Islet precursor cell (in vitro differentiated cells): ENCODE results near the gene ZNF564.
"Not testable (repeated sequence)": the region's sequence is repeated elsewhere in the genome, so short reads cannot be mapped to it uniquely, and the experiment has no call there.

ENCODE experiments used
- DNase-seq: peaks from one replicate; pipeline ENCODE4 v3.0.0-alpha.2; 2018

ZNF564 gene

GRCh38 chr19:12551060-12551832 lies at the start of gene ZNF564:
ZNF564 (minus strand) TSS chr19:12551482; CDS start chr19:12551332, 150 bp downstream.
- peak; percentile 100 for DNase-seq

- no peak for DNase-seq
Observed at GRCh38 chr19:12597594-12597993, 46.3 kb upstream of the ZNF564 start.

DNA sequence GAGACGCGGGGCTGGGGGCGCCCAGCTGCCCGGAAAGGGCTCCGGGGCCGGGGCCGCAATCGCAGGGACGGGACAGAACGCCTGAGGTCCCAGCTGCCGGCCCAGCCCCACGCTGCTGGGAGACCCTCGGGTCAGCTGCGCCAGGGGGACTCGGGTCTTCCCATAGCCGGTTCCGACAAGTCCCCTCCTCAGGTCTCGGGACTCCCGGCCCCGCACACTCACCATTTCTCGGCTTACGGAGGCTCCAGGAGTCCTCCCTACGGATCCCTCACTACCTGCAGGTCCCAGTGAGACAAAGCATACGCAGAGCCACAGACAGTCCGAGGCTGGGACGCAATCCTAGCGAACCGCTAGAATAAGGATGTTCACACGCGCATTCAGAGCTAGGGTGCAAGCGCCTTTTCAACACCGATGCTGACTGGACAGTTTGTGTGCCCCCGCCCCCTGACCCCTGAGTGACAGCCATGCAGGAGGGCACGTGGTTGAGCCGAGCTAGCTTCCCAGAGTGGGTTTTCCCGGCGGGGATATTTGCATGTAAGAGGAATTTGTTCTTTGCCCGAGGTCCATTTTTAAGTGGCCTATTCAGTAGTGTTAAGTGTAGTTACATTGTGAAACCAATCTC lies 45.8 kb upstream of the ZNF564 start:
- DNase-seq, result no peak

- DNase-seq, result no peak
Observed at GRCh38 chr19:12596485-12596884, 45.2 kb upstream of the ZNF564 start.

DNA sequence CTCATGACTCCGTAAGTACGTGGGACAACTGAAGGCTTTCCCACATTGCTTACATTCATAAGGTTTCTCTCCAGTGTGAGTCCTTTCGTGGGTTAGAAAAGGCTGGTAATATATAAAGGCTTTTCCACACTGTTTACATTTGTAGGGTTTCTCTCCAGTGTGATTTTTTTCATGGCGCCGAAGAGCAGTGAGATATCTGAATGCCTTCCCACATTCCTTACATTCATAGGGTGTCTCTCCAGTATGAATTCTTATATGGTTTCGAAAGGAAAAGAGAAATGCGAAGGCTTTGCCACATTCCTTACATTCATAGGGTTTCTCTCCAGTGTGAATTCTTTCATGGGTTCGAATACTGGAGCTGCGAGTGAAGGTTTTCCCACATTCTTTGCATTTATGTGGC lies 29.8 kb upstream of the ZNF564 start:
- DNase-seq, result no peak

- DNase-seq, result no peak
Observed at GRCh38 chr19:12580180-12580694, 29.0 kb upstream of the ZNF564 start.

GRCh38 chr19:12578641-12579040 lies 27.4 kb upstream of the ZNF564 start:
- no peak for DNase-seq

- DNase-seq, result no peak
Observed at GRCh38 chr19:12574036-12574435, 22.8 kb upstream of the ZNF564 start.

DNA sequence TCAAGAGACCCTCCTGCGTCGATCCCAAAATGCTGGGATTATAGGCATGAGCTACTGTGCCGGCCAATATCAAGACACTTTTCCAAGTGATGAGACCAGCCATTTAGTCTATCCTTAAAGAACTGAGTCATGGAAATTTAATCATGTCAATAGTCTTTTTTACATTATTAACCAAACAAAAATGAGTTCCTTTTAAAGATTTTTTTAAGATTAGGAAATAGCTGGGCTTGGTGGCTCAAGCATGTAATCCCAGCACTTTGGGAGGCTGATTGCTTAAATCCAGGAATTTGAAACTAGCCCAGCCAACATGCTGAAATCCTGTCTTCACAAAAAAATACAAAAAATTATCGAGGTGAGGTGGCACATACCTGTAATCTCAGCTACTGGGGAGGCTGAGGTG lies 16.7 kb upstream of the ZNF564 start:
- no peak for DNase-seq

- DNase-seq, result not testable (repeated sequence)
Observed at GRCh38 chr19:12566380-12566779, 15.1 kb upstream of the ZNF564 start.

DNA sequence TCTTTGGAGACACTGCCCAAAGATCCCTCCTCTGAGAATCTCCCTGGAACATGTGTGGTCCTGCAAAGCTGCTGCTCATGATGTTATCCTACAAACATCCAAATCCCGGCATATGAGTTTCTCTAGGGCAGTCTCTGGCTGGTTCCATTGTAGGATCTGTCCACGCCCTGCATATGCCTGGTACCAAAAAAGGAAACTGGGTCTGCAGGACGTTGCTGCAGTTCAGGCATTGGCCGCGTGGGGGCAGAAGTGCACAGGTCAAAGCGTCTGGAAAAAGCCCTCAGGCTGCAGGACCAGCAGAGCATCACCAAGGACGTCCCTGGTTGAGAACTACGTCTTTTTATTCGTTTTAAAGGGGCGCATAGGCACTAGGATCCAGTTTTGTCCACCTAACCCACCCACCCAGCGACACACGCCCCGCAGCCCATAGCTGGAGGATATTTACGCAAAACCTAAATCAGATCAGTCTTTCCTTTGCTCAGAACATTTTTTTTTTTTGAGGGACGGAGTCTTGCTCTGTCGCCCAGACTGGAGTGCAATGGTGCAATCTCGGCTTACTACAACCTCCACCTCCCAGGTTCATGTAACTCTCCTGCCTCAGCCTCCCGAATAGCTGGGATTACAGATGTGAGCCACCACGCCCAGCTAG lies 12.9 kb upstream of the ZNF564 start:
- DNase-seq, result peak; percentile 93

- no peak for DNase-seq
Observed at GRCh38 chr19:12555456-12555930, 4.2 kb upstream of the ZNF564 start.

DNA sequence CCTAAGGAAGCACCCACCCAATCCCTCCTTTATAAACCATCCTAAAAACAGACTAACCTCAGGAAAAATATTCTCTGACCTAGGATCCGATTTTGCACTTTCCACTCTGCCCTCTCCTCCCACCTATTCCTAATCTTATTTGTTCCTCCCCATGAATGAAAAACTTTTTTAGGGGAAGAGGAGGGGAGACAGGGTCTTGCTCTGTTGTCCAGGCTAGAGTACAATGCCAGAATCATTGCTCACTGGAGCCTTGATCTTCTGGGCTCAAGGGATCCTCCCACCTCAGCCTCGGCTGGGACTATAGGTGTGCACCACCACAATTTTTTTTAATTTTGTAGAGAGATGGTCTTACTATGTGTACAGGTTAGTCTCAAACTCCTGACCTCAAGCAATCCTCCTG lies 4.4 kb downstream of the ZNF564 start:
- no peak for DNase-seq

GRCh38 chr19:12546068-12546467 lies 5.2 kb downstream of the ZNF564 start:
- no peak for DNase-seq

DNA sequence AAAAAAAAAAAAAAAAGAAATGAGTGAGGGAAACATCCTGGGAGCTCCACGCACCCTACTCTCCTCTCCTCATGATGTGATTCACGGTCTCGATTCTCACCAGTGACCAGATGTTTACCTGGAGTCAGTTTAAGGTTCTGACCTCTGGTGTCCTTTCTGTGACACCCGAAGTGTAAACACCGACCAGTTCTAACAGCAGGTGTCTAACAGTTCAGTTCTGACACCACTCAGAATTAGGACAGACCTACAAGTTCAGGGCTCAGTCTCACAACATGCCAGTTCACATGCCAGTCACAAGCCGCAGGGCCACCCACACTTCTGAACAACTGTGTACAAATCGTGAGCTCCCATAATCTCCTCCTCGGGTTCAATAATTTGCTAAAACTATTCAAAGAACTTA lies 6.0 kb downstream of the ZNF564 start:
- DNase-seq, result no peak

DNA sequence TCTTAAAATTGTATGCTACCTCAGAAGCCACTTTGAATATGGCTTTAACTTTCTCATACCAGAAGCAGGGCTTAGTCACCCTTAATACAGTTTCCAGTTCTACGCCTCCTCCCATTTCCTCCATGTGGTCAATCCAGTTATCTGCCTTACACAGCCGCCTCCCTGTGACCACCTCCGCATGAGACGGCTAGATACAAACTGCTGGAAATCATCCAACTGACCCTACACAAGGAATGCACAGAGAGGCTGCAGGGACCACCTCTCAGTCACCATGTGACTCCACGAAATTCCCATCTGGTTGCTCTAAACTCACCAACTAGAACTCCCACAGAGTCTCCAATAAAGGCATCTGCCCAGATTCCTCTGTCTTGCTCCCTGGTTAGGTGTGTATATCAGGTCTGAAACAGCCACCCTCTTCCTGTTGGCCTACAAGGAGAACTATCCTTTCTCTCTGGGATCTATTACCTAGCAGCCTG lies 6.8 kb downstream of the ZNF564 start:
- DNase-seq, result no peak

DNA sequence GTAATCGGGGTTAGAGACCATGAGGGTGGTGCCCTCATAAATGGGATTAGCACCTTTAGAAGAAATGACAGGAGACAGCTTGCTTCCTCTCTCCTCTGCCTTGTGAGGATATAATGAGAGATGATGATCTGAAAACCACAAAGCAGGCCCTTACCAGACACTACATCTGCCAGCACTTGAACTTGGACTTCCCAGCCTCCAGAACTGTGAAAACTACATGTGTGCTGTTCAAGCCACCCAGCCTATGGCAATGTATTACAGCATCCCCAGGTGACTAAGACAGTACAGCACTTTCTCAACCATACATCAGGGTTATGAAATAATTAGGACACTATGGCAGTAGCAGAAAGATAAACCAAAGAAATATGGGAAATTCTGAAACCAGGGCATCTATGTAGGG lies 7.4 kb downstream of the ZNF564 start:
- DNase-seq, result no peak

GRCh38 chr19:12527034-12527836 lies 24.0 kb downstream of the ZNF564 start:
- no peak for DNase-seq

- no peak for DNase-seq
Observed at GRCh38 chr19:12526542-12526941, 24.7 kb downstream of the ZNF564 start.

- no peak for DNase-seq
Observed at GRCh38 chr19:12521996-12522395, 29.3 kb downstream of the ZNF564 start.

- DNase-seq, result no peak
Observed at GRCh38 chr19:12513531-12514061, 37.7 kb downstream of the ZNF564 start.

- DNase-seq, result no peak
Observed at GRCh38 chr19:12497032-12497431, 54.2 kb downstream of the ZNF564 start.
